Sigmoid colon (tissue), 7 donors: ENCODE measurements around the gene ANO3. TPM values are rescaled to one million over a fixed set of nuclear protein-coding genes. Genes with fewer than 3 reads are reported as not detected.

Experiments used
- DNase-seq: peaks from one replicate; pipeline ENCODE4 v3.0.0-alpha.2; 2019
- H3K27ac ChIP-seq, 4 donors: fragments of 200-600 bp; sonication (generic); one replicate each; pipeline ENCODE4 v1.5.1; 2016 to 2019; ENCODE audit warnings: mild to moderate bottlenecking in 1 of 4
- H3K27me3 ChIP-seq, 3 donors: fragments of 200-600 bp; sonication (generic); one replicate each; pipeline ENCODE4 v1.5.1; 2019; ENCODE audit warnings: mild to moderate bottlenecking in 1 of 3
- H3K36me3 ChIP-seq, 4 donors: fragments of 200-600 bp; sonication (generic); one replicate each; pipeline ENCODE4 v1.5.1; 2016 to 2019
- H3K4me1 ChIP-seq, 4 donors: fragments of 200-600 bp; sonication (generic); one replicate each; pipeline ENCODE4 v1.5.1; 2017 to 2019
- H3K4me3 ChIP-seq, 4 donors: fragments of 200-600 bp; sonication (generic); one replicate each; pipeline ENCODE4 v1.5.1; 2017 to 2019; ENCODE audit warnings: mild to moderate bottlenecking in 2 of 4, moderate library complexity in 1 of 4
- H3K9me3 ChIP-seq, 4 donors: fragments of 200-600 bp in 3 of 4; sonication (generic) in 3 of 4; one replicate each; pipeline versions ENCODE4 v1.5.1 to v1.6.1; 2013 to 2019
- EP300 ChIP-seq, 4 donors: sonication (generic); formaldehyde crosslinking; IDR thresholded peaks; one replicate each; pipeline ENCODE4 v1.6.1; 2017; ENCODE audit warnings: antibody characterized with exemption in 4 of 4
- POLR2A ChIP-seq, 2 donors: fragments of 450-650 bp; IDR thresholded peaks; one replicate each; pipeline ENCODE4 v1.6.1; 2016; ENCODE audit warnings: antibody characterized with exemption in 2 of 2, mild to moderate bottlenecking in 2 of 2, moderate library complexity in 2 of 2
- POLR2AphosphoS5 ChIP-seq, 4 donors: sonication (generic); formaldehyde crosslinking; IDR thresholded peaks; one replicate each; pipeline ENCODE4 v1.6.1; 2017; ENCODE audit warnings: antibody characterized with exemption in 4 of 4
- WGBS, 2 donors: extraction: QIAGEN DNeasy Blood & Tissue Kit; methylation state at CpG; one replicate each; pipeline ENCODE4 v1.1.7; 2013; 5-methylcytosine and 5-hydroxymethylcytosine counted together
- intact Hi-C: fragments of 100-400 bp; cut with DNase I; formaldehyde crosslinking; loops from one replicate; pipeline ENCODE4 v1.15.1; 2023
- polyA plus RNA-seq, 3 donors: library from polyadenylated mRNA; stranded (reverse); fragments of 200-250 nt; gene quantifications; one replicate each; pipeline ENCODE4 v1.2.3, GENCODE V29; 2013
- total RNA-seq, 4 donors: library from RNA; depleted of rRNA; stranded (reverse); fragments of >200 nt; gene quantifications; one replicate each; pipeline ENCODE4 v1.1.0, GENCODE V29; 2016
- TF ChIP-seq, protein P1 (sequence below), 4 experiments: fragments of 450-650 bp in 3 of 4; fragments of 200-600 bp in 1 of 4; IDR thresholded peaks; one replicate each; pipeline ENCODE4 v1.5.1; 2016 to 2019; ENCODE audit warnings: antibody characterized with exemption in 4 of 4, mild to moderate bottlenecking in 3 of 4, moderate library complexity in 2 of 4
- donor health status: healthy with polysubstance abuse.
- donor health status: Bipolar disorder and iron deficiency.
- donor health status: healthy.

The ANO3 gene
- total and polyA plus RNA-seq, 7 donors: 0.04 to 0.71 (median 0.33) TPM; not detected in 2

DNA sequence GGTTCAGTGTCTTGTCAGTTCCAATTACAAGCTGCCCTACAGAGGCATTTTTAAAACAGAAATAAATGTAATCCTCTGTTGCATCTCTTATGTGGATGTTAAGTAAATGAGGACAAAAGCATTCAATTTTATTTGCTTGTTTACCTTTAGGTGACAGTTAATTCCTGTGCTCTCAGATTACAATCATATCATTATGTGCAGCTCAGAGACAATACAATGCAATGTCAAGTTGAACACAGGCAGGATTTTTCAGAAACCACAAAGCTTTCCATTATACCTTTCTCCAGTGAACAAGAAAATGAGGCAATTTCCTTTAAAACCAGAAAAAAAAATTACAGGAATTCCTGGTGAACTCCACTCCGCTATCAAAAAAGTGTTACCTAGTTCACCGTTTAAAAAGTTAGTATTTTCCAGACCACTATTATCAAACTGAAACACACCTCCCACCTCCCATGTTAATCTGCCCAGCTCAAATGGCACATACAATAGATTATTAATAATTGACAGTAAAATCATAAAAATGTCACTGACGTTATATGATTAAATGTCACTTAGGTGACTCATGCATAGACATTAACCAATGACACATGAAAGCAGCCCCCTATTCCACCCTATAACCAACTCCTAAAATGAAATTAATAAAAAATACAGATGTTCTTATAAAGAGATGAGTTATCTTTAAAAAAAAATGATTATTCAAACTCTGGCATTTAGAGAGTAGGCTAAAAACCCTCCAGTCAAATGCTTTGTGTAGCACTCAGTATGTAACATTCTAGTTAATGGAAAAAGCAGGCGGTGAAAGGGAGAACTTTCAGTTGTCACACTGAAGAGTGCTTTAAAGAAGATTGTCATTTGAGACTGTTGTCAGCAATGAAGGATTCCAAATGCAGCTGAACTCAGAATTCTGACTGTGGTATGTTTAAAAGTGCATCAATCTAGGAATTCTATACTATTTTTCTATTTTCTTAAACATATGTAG lies 141.6 kb downstream of the ANO3 start:
- intact Hi-C loops: no loop called here
- Histone ChIP-seq H3K4me3 (no peak overlapping the region), H3K9me3 (no peaks in the 10 kb centered on the region), H3K27me3 (no peaks in the 10 kb centered on the region), H3K27ac (no peak overlapping the region), H3K4me1 (no peaks in the 10 kb centered on the region), H3K36me3 (no peaks in the 10 kb centered on the region)
- no peak for TF ChIP-seq POLR2AphosphoS5 (IDR thresholded peaks at IDR 0.05)
- TF ChIP-seq, protein P1, sequence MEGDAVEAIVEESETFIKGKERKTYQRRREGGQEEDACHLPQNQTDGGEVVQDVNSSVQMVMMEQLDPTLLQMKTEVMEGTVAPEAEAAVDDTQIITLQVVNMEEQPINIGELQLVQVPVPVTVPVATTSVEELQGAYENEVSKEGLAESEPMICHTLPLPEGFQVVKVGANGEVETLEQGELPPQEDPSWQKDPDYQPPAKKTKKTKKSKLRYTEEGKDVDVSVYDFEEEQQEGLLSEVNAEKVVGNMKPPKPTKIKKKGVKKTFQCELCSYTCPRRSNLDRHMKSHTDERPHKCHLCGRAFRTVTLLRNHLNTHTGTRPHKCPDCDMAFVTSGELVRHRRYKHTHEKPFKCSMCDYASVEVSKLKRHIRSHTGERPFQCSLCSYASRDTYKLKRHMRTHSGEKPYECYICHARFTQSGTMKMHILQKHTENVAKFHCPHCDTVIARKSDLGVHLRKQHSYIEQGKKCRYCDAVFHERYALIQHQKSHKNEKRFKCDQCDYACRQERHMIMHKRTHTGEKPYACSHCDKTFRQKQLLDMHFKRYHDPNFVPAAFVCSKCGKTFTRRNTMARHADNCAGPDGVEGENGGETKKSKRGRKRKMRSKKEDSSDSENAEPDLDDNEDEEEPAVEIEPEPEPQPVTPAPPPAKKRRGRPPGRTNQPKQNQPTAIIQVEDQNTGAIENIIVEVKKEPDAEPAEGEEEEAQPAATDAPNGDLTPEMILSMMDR (IDR thresholded peaks at IDR 0.05): no peak
- TF ChIP-seq POLR2A (IDR thresholded peaks at IDR 0.05): no peak
- no peak for TF ChIP-seq EP300 (IDR thresholded peaks at IDR 0.05)
- DNase-seq: no peak
- 45 to 51% methylated on average over 4 of the region's 4 CpGs for whole genome bisulfite sequencing, 2 donors

DNA sequence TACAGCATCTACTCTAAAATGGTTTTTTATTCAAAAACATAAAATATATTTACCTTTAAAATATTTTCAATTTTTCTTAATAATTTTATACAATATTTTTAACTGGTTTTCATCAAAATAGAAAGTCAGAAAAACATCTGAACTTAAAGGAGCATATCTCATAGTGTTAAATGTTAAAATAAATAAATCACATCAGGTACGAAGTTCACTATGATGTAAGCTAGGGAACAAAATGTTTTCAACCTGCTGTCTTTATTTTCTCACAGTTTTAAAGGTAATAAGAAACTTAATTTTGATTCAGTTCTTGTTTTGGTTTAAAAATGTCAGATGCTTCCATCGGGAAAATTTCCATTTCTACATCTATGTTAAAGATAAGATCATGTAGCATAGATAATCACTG lies 142.5 kb downstream of the ANO3 start:
- intact Hi-C loops: no loop called here
- Histone ChIP-seq H3K9me3 (no peaks in the 10 kb centered on the region), H3K27ac (no peak overlapping the region), H3K4me1 (no peaks in the 10 kb centered on the region), H3K36me3 (no peaks in the 10 kb centered on the region), H3K4me3 (no peak overlapping the region), H3K27me3 (no peaks in the 10 kb centered on the region)
- no peak for DNase-seq
- WGBS, 2 donors: 50 to 80% methylated on average over 2 of the region's 2 CpGs
- TF ChIP-seq, protein P1 (IDR thresholded peaks at IDR 0.05): no peak
- TF ChIP-seq POLR2A (IDR thresholded peaks at IDR 0.05) (no peak), POLR2AphosphoS5 (IDR thresholded peaks at IDR 0.05) (no peak), EP300 (IDR thresholded peaks at IDR 0.05) (no peak)

DNA sequence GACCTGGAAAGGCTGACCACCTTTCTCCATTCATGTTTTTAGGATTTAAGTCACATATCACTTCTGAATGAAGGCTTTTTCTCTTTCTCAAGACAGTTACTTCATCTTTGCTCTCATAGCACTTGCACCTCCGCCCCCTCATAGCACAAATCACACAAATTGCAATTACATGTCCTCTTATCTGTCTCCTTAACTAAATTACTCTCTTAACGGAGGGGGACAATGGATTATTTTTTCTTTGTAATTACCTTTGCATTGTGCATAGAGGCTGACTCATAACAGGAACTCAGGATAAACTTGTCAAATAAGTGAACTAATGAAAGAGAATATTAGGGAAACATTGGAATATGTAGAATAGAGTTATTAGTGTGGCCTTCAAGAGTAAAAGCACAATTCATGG lies 145.5 kb downstream of the ANO3 start:
- Histone ChIP-seq H3K36me3 (no peaks in the 10 kb centered on the region), H3K27ac (no peak overlapping the region), H3K4me1 (no peaks in the 10 kb centered on the region), H3K4me3 (no peak overlapping the region), H3K9me3 (no peaks in the 10 kb centered on the region), H3K27me3 (no peaks in the 10 kb centered on the region)
- no peak for DNase-seq
- intact Hi-C loops: no loop called here
- 23 to 71% methylated on average over 2 of the region's 2 CpGs for WGBS, 2 donors
- TF ChIP-seq POLR2A (IDR thresholded peaks at IDR 0.05) (no peak), EP300 (IDR thresholded peaks at IDR 0.05) (no peak), POLR2AphosphoS5 (IDR thresholded peaks at IDR 0.05) (no peak)
- TF ChIP-seq, protein P1 (IDR thresholded peaks at IDR 0.05): no peak

DNA sequence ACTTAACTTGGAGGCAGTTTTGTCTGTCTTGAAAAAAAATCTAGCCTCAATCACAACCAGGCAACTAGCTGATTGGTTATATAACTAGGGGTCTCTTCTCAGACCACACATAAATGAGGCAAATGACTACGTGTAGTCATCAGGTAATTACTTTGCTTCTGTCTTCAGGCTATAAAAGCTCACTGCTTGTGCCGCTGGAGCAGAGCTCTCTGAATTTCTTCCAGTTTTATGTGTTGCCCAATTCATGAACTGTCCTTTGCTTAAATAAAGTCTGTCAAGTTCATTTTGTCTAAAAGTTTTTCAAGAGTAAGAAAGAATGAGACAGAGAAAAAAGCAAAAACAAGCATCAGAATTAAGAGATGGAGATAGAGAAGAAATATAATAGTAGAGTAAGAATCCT lies 146.8 kb downstream of the ANO3 start:
- H3K4me1 ChIP-seq: no peaks in the 10 kb centered on the region
- H3K27ac ChIP-seq: no peak overlapping the region
- no peak for TF ChIP-seq POLR2A (IDR thresholded peaks at IDR 0.05)
- TF ChIP-seq, protein P1 (IDR thresholded peaks at IDR 0.05): no peak
- no peaks in the 10 kb centered on the region for H3K9me3 ChIP-seq
- DNase-seq: no peak
- H3K36me3 ChIP-seq: no peaks in the 10 kb centered on the region
- H3K27me3 ChIP-seq: no peaks in the 10 kb centered on the region
- intact Hi-C loops: no loop called here
- 23 to 59% methylated on average over 2 of the region's 2 CpGs for WGBS, 2 donors
- no peak overlapping the region for H3K4me3 ChIP-seq
